GM19043 (cell line): ENCODE results near the gene ZFYVE1.
"Not testable (repeated sequence)": the region's sequence is repeated elsewhere in the genome, so short reads cannot be mapped to it uniquely, and the experiment has no call there.

Experiments used
- ATAC-seq: cut with Tn5 transposase; IDR thresholded peaks from one replicate; pipeline ENCODE4 v1.9.1; 2021; ENCODE audit warnings: low read depth; ENCODE audit not compliant: unreplicated experiment

The ZFYVE1 gene

DNA sequence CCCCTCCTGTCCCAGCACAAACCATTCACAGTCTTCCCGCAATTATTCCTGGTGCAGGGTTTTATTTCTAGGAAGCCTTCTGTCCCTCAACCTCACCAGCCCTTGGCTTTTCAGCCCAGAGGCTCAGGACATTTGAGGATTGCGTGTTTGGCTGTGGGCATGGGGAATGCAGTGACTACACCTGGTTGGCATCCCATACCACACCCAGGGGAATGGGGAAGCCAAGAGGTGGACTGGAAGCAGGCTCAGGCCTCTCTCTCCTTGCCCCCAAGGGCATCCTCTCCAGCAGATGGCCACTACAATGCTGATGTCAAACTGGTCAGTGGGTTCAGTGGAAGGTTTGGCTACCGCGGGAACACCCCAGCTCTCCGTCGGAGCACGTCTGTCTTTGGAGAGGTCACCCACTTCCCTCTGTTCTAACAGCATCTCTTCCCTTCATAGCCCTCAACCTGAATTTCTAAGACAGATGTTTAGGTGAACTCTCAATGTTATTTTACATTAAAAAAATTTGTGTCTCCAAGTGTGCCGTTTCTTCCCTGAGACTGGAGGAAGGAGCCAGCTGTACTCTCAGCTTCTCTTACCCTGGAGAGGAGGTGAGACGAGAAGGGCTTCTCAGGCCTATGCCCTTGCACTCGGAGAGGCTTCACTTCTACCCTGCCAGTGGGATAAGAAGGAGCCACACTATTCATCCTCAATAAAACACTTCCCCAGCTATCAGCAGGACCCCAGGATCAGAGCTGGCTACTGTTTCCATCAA, 65.1 kb downstream of the ZFYVE1 start:
- ATAC-seq: no peak

GRCh38 chr14:72961016-72961415, 65.9 kb downstream of the ZFYVE1 start:
- not testable (repeated sequence) for ATAC-seq

DNA sequence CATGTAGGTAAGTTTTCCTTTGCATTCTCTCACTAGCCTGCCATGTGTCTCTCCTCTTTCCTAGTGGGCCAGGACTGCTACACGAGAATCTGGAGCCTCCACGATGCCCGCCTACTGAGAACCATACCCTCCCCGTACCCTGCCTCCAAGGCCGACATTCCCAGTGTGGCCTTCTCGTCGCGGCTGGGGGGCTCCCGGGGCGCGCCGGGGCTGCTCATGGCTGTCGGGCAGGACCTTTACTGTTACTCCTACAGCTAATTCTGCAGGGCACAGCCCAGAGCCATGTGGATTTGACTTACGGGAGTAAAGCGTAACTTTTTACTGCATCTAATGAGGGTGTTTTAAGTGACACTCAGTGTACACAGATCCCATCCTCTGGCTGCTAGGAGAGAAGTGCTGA, 68.4 kb downstream of the ZFYVE1 start:
- ATAC-seq: no peak

GRCh38 chr14:72957213-72957612, 69.7 kb downstream of the ZFYVE1 start:
- ATAC-seq: no peak

- ATAC-seq: not testable (repeated sequence)
Measured at GRCh38 chr14:72956741-72957140, 70.2 kb downstream of the ZFYVE1 start.

GRCh38 chr14:72952171-72952570, 74.7 kb downstream of the ZFYVE1 start:
- no peak for ATAC-seq

- no peak for ATAC-seq
Measured at GRCh38 chr14:72948481-72949138, 78.3 kb downstream of the ZFYVE1 start.

DNA sequence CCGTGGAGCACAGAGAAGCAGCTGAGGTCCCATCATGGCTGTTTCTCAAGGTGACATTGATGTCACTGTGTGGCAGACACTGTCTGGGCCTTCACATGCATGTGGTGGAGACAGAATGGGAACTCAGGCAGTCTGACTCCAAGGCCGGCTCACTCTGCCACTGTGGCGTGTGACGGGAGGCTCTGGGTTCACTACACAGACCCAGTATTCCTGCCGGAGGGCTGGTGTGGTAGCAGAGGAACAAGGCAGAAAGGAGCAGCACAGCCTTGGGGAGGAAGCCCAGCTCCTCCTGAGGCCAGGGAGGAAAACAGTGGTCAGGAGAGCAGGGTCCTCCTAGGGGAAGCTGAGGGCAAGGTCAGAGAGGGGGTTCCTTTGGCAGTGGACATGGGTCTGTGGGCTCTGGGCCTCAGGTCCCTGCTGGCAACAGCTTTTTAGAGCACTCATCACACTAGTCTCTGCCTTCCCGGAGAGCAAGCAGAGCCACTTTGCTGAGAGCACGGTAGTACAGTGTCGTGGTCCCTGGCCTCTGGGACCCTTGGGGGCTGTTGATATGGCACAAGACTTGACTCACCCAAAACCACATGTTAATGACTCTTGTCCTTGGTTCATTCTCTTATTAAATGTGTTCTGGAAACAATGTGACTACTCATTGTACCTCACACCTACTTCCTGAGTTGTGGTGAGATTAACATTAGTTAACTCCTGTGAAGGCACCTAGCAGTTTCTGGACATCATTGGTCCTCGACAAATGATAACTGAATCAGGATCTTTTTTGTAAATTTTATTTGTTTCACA, 79.3 kb downstream of the ZFYVE1 start:
- ATAC-seq: no peak

- no peak for ATAC-seq
Measured at GRCh38 chr14:72946491-72946890, 80.4 kb downstream of the ZFYVE1 start.

DNA sequence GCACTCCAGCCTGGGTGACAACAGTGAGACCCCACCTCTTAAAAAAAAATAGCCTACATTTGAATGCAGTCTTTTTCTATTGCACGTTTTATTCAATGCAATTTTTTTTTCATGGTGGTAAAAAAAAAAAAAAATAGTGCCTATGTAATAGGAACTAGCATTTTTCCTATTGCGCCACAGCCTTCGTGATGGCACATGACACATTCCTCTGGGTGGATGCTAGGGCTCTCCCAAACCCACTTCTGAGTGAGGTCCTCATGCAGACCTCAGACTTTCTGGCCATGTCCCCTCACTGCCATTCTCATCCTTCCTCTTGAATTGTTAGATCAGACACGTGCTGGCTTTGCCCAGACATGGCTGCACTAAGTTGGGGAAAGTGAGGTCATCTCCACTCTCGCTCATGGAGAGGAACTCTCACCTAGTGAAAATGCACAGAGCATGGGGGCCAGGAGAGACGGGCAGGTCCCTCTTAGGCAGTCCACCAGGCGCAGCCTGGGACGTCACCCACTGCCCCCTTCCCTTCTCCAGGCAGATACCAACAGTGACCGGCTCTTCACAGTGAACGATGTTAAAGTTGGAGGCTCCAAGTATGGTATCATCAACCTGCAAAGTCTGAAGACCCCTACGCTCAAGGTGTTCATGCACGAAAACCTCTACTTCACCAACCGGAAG, 81.4 kb downstream of the ZFYVE1 start:
- no peak for ATAC-seq

DNA sequence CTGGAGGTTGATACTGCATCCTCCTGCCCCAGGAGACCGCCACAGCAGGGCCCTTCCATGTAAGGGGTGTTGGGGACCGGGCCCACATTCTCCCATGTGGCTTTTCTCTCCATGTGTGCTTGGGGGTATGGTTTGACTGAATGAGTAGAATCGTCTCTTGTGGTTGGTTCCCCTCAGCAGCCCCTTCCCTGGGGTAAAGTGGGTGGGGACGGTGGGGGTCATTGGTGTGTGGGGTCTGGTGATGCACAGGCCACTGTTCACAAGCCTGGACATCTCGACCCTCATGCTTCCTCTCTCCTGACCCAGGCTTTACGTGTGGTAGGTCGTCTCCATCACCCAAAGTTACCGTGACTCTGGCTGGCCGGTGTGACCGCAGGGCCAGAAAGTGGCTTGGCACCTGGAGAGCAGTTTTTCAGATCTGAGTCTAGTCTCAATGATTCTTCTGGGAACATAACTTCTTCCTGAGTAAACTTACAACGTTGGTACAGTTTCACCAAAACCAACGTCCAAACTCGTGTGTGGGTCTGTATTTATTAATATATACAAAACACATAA, 83.0 kb downstream of the ZFYVE1 start:
- ATAC-seq: no peak

DNA sequence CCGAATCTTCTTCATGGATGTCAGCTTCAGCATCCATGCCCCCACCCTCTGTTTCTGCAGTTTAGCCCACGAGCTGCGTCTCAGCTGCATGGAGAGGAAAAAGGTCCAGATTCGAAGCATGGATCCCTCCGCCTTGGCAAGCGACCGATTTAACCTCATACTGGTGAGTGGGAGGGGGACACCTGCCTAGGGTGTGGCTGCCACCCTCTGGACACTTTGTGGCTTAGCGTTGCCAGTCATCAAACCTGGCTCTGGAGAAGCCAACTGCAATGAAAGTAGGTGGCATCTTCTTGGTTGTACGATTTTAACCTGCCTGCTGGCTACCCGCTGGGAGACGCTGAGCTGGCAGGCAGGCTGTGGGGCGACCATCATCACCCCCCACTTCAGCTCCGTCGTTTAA, 84.0 kb downstream of the ZFYVE1 start:
- ATAC-seq: no peak

- no peak for ATAC-seq
Measured at GRCh38 chr14:72941286-72941985, 85.5 kb downstream of the ZFYVE1 start.

DNA sequence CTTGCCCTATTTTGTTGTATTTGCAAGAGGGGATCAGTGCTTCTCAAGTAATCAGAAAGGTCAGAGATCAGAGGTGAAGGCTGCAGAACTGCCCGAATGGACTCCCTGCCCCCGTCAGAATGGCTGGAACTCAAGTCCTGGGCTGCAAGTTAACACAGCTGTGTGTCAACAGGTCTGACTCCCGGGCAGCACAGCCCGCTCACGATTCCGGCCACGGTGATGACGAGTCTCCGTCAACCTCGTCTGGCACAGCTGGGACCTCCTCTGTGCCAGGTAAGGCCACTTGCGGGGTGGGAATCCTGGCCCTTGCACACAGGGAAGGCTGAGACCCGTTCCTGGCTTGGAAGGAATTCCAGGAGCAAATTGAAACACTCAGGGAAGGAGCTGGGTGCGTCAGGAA, 87.3 kb downstream of the ZFYVE1 start:
- no peak for ATAC-seq

DNA sequence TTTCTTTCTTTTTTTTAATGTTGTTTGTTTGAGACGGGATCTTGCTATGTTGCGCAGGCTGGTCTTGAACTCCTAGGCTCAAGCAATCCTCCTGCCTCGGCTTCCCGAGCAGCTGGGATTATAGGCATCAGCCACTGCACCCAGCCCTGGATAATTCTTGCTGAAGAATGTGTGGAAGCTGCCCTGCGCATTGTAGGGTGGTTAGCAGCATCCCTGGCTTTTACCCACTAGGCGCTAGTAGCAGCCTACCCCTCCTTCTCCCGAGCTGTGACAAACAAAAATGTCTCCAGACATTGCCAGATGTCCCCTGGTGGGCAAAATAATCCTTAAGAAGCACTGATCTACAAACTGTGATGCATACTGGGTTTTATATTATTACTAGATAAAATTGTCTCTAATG, 94.0 kb downstream of the ZFYVE1 start:
- no peak for ATAC-seq

GRCh38 chr14:72929316-72930080, 97.4 kb downstream of the ZFYVE1 start:
- no peak for ATAC-seq

DNA sequence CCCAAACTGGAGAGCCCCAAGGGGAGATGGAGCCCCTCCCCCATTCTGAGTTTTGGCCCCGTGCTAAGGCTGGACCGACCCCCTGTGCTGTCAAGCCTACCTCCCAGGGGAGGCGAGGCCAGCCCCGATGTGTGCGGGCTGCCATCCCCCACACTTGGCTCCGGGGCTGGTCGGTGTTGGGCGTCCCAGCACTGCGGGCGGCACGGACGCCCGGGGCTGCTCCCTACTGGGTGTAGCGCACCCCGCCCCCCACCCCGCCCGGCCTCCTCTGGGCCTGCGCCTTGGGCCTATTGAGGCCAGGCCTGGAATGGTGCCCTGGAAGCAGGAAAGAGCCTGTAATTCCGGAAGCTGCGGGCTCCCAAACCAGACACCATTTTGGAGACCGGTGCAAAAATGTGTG, 98.0 kb downstream of the ZFYVE1 start:
- no peak for ATAC-seq

DNA sequence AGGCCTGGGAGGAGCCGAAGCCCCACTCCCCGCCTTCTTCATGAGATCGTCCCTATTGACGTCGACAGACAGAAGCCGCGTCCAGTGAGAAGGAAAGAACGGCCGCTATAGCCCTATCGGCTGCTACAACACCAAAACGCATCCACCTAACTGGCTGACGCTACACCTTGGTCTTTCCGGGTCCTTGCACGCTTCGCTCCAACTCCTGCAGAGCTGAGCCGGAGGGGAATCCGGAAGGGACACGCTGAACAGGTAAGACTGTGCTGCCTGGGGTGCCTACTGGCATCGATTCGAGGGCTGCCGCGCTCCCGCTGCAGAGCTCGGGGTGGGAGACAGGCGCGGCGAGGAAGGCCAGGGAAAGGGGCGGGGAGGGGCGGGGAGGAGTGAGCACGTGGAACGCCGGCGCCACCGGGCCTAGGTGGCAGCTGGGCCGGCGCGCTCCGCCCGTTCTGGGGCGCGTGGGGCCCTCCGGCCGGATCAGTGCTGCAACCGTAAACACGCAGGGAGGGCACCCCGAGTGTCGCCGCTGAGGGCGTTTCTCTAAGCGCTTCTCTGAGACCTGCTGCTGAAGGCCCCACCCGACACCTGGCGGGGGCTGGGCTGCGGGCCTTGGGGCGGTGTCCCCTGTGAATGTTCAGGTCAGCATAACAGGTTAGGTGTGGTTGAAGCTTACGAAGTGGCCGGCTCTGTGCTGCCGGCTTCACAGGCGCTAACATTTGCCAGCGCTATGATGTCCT, 100.4 kb downstream of the ZFYVE1 start, which contains the start of gene DCAF4:
DCAF4 (plus strand) TSS at position 173 of the 737 bp plus-strand sequence. CDS start 11,515 bp downstream, outside the sequence.
- peak; percentile 98 for ATAC-seq
